ENCODE measurements around the gene PPM1L. TPM values are rescaled to one million over a fixed set of nuclear protein-coding genes. Genes with fewer than 3 reads are reported as not detected.

Gene PPM1L
- total and polyA plus RNA-seq, 2 of the 13 experiments (the other 11 are each of a cell fraction or from before 2014, with no cell fraction given): 0.22 to 1.4 TPM

- TF ChIP-seq ZNF800 (CRISPR knock-in tag; IDR thresholded peaks at IDR 0.05): no peak
These were observed 66.9 kb downstream of the PPM1L start (continued) for GRCh38 chr3:160822936-160823335.

- in situ Hi-C loops (cut with HindIII; ENCODE audit: extremely low pct_ligation_motif_present, low pct_unique_long_range_greater_than_20kb): no loop called here
- TF ChIP-seq ZBTB34 (CRISPR knock-in tag; IDR thresholded peaks at IDR 0.05): no peak
- no peak for TF ChIP-seq CSRNP1 (CRISPR knock-in tag; IDR thresholded peaks at IDR 0.05)
- TF ChIP-seq ZNF468 (CRISPR knock-in tag; IDR thresholded peaks at IDR 0.05): no peak
- H3K4me2 ChIP-seq (ENCODE audit: low read depth, low read length): no peak overlapping the region
- DNase-seq (ENCODE audit: low spot score) (no peak), FAIRE-seq (no peak), ATAC-seq (no peak)
- no peak overlapping the region for H2AFZ ChIP-seq (ENCODE audit: low read length)
- no peak overlapping the region for H3K4me3 ChIP-seq (replicated peaks in 1 of 3; ENCODE audit: insufficient read depth in 1 of 3, low read depth in 2 of 3, low read length in 3 of 3)
- intact Hi-C loops (cut with micrococcal nuclease; ENCODE audit: unreplicated experiment): no loop called here
- no peak overlapping the region for H3K9ac ChIP-seq (ENCODE audit: insufficient read depth, low read depth, low read length)
- no peak overlapping the region for H3K27ac ChIP-seq (ENCODE audit: extremely low read length, insufficient read depth, low read length)
- POLR2A ChIA-PET: no interaction called here
- WGBS (ENCODE audit: low lambda C conversion rate): 18% methylated on average over 3 of the region's 3 CpGs
- no peaks in the 10 kb centered on the region for H3K9me3 ChIP-seq (ENCODE audit: low read length)
- CTCF ChIA-PET (ENCODE audit: low intra/inter-chr PET ratio, low total read pairs): no interaction called here
- H3K79me2 ChIP-seq (ENCODE audit: insufficient read depth, low read length): no peaks in the 10 kb centered on the region
- H3K4me1 ChIP-seq (ENCODE audit: insufficient read depth, low read length): no peaks in the 10 kb centered on the region
- no peaks in the 10 kb centered on the region for H3K36me3 ChIP-seq (replicated peaks in 1 of 2; ENCODE audit: control insufficient read depth in 1 of 2, insufficient read depth in 2 of 2, low read length in 2 of 2)
- no TSS peak for BruUV-seq (replicated peaks)
- no peaks in the 10 kb centered on the region for H4K20me1 ChIP-seq (ENCODE audit: insufficient read depth, low read length)
- H3K27me3 ChIP-seq (ENCODE audit: control insufficient read depth in 1 of 2, insufficient read depth in 2 of 2, low read length in 2 of 2): no peaks in the 10 kb centered on the region
These were observed 69.3 kb downstream of the PPM1L start for GRCh38 chr3:160825311-160825800.

Data from HepG2 (cell line).